ENCODE results near the gene POLE. TPM values are rescaled to one million over a fixed set of nuclear protein-coding genes. Genes with fewer than 3 reads are reported as not detected.

POLE gene
- polyA plus RNA-seq, 1 of the 3 experiments (the other 2 are of a cell fraction): 20.1 TPM

DNA sequence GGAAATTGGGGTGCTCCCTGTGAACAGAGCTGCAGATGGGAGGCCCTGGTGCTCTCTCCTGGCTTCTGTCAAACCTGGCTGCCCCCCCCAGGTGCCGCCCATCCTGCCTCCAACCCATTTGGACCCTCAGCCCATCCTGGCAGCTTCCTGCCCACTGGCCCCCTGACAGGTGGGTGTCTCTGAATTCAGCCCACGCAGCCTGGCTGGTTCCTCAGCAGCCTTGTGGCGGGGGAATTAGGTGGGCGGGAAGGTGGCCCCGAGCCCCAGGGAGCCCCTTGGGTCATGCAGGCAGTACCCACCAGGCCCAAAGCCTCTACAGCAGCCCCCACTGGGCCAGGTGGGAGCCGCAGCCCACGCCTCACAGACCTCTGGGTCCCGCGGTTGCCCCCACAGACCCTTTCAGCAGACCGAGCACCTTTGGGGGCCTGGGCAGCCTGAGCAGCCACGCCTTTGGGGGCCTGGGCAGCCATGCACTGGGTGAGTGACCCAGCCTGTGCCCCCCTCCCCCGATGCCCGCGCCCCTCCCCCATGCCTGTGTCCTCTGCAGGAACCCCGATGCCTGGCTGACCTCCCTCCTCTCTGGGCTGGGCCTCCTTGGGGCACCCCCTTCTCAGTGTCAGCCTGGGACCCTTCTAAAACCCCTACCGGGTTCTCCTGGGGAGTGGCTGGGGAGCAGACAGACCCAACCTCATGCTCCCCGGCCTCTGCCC is 105.6 kb downstream of the POLE start:
- H3K9me2 ChIP-seq: no peaks in the 10 kb centered on the region

DNA sequence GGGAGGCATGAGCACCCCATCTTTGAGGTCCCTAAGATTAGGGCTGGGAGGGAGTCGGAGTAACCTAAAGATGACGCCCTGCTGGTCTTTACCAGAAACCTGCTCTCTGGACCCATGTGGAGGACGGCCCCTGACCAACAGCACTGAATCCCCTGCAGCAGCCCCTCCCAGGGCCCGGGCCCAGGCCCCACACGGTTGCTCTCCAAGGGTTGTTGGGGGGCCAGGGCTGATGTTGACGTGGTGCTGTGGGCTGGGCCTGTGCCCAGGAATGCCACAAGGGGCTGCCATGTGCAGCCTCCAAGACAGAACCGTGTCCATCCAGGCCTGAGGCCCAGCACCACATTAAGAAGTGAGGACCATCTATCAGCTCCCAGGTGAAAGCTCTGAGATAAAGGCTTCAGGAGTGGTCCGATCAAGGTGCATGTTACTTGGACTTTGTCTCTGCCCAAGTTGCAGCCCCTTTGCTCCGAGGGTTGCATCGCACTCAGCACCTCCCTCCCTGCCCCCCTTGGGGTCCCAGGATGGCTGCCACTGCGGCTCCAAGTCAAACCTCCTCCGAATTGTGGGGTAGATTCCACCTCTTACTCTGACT is 106.3 kb downstream of the POLE start:
- Histone ChIP-seq H3K79me2 (ENCODE audit: insufficient read depth) (no peaks in the 10 kb centered on the region), H3K27me3 (ENCODE audit: insufficient read depth) (no peaks in the 10 kb centered on the region), H3F3A (replicated peaks; ENCODE audit: insufficient read depth) (peaks cover 8% of the 10 kb centered on the region), H3K4me3 (ENCODE audit: low read depth in 2 of 2, low read length in 1 of 2) (no peak overlapping the region), H3K4me2 (no peak overlapping the region), H3K36me3 (replicated peaks in 1 of 2; ENCODE audit: control insufficient read depth in 1 of 2, insufficient read depth in 2 of 2, low read length in 1 of 2) (peaks cover 0 to 33% of the 10 kb centered on the region in 2 experiments), H3K9me3 (no peaks in the 10 kb centered on the region), H3K9ac (no peak overlapping the region), H4K20me1 (ENCODE audit: insufficient read depth) (no peaks in the 10 kb centered on the region), H3K27ac (ENCODE audit: low read depth in 2 of 2, low read length in 1 of 2) (no peak overlapping the region), H3K4me1 (ENCODE audit: control insufficient read depth in 1 of 2, insufficient read depth in 2 of 2, low read depth in 1 of 2, low read length in 1 of 2) (no peaks in the 10 kb centered on the region), H2AFZ (ENCODE audit: low read depth) (no peak overlapping the region), H3K9me2 (no peaks in the 10 kb centered on the region)
- CTCF ChIA-PET: interaction anchor here (1.7 to 3.2 kb wide), 3 partner anchors 20 to 166 kb away, joined by 4 to 12 read pairs (median 7); no protein-coding TSS in a partner anchor
- no peak for DNase-seq
- POLR2A ChIA-PET: no interaction called here
- 99% methylated on average over 8 of the region's 12 CpGs for WGBS (ENCODE audit: low lambda C conversion rate)
- TF ChIP-seq EP300 (IDR thresholded peaks at IDR 0.05; ENCODE audit: borderline replicate concordance in 1 of 2, low read depth in 1 of 2, low read length in 1 of 2) (no peak), NFIC (IDR thresholded peaks at IDR 0.05; ENCODE audit: borderline replicate concordance) (no peak), GABPA (IDR thresholded peaks at IDR 0.05; ENCODE audit: low read depth) (no peak), RAD21 (IDR thresholded peaks at IDR 0.05; ENCODE audit: low read length) (no peak), RCOR1 (IDR thresholded peaks at IDR 0.05; ENCODE audit: low read length) (no peak), SIN3A (IDR thresholded peaks at IDR 0.05; ENCODE audit: borderline replicate concordance, low read depth, low read length) (no peak), NRF1 (IDR thresholded peaks at IDR 0.05; ENCODE audit: low read depth, low read length) (no peak), PBX3 (IDR thresholded peaks at IDR 0.05) (no peak), USF2 (IDR thresholded peaks at IDR 0.05; ENCODE audit: borderline replicate concordance, low read depth, low read length) (no peak), FOSL2 (IDR thresholded peaks at IDR 0.05; ENCODE audit: borderline replicate concordance, low read depth) (no peak), GATA2 (CRISPR knock-in tag; IDR thresholded peaks at IDR 0.05) (no peak), POLR2AphosphoS5 (IDR thresholded peaks at IDR 0.05; ENCODE audit: low read depth, low read length) (no peak)
- TF ChIP-seq, protein P1, sequence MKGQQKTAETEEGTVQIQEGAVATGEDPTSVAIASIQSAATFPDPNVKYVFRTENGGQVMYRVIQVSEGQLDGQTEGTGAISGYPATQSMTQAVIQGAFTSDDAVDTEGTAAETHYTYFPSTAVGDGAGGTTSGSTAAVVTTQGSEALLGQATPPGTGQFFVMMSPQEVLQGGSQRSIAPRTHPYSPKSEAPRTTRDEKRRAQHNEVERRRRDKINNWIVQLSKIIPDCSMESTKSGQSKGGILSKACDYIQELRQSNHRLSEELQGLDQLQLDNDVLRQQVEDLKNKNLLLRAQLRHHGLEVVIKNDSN (IDR thresholded peaks at IDR 0.05; ENCODE audit: borderline replicate concordance, low read depth): no peak

More for the DNA sequence above, 105.6 kb downstream of the POLE start:
- Histone ChIP-seq H4K20me1 (ENCODE audit: insufficient read depth) (no peaks in the 10 kb centered on the region), H3K79me2 (ENCODE audit: insufficient read depth) (no peaks in the 10 kb centered on the region), H3K27ac (ENCODE audit: low read depth in 2 of 2, low read length in 1 of 2) (no peak overlapping the region), H3K4me3 (ENCODE audit: low read depth in 2 of 2, low read length in 1 of 2) (no peak overlapping the region), H3F3A (replicated peaks; ENCODE audit: insufficient read depth) (peaks cover 8% of the 10 kb centered on the region), H3K9me3 (no peaks in the 10 kb centered on the region), H3K9ac (no peak overlapping the region), H3K27me3 (ENCODE audit: insufficient read depth) (no peaks in the 10 kb centered on the region), H3K4me2 (no peak overlapping the region), H3K4me1 (ENCODE audit: control insufficient read depth in 1 of 2, insufficient read depth in 2 of 2, low read depth in 1 of 2, low read length in 1 of 2) (no peaks in the 10 kb centered on the region), H2AFZ (ENCODE audit: low read depth) (no peak overlapping the region), H3K36me3 (replicated peaks in 1 of 2; ENCODE audit: control insufficient read depth in 1 of 2, insufficient read depth in 2 of 2, low read length in 1 of 2) (peaks cover 0 to 31% of the 10 kb centered on the region in 2 experiments)
- ChIA-PET POLR2A (no interaction called here), CTCF (interaction anchor here (1.0 to 3.2 kb wide), 3 partner anchors 10 to 33 kb away, joined by 3 to 12 read pairs (median 4); no protein-coding TSS in a partner anchor)
- WGBS (ENCODE audit: low lambda C conversion rate): 94% methylated on average over 6 of the region's 17 CpGs
- no peak for TF ChIP-seq RCOR1 (IDR thresholded peaks at IDR 0.05; ENCODE audit: low read length)
- TF ChIP-seq SMC3 (IDR thresholded peaks at IDR 0.05; ENCODE audit: low read depth, low read length): no peak
- TF ChIP-seq FOXM1 (IDR thresholded peaks at IDR 0.05; ENCODE audit: low read depth): no peak
- TF ChIP-seq REST (IDR thresholded peaks at IDR 0.05; ENCODE audit: low read depth, low read length): no peak
- no peak for DNase-seq

Measured in SK-N-SH (cell line).